GM18873 (cell line): Measurements from ENCODE around the gene ITFG2.

ENCODE experiments used
- ATAC-seq: cut with Tn5 transposase; IDR thresholded peaks from one replicate; pipeline ENCODE4 v1.9.1; 2021; ENCODE audit warnings: mild to moderate bottlenecking, moderate library complexity, moderate number of reproducible peaks; ENCODE audit not compliant: unreplicated experiment, low FRiP score

ITFG2 gene

DNA sequence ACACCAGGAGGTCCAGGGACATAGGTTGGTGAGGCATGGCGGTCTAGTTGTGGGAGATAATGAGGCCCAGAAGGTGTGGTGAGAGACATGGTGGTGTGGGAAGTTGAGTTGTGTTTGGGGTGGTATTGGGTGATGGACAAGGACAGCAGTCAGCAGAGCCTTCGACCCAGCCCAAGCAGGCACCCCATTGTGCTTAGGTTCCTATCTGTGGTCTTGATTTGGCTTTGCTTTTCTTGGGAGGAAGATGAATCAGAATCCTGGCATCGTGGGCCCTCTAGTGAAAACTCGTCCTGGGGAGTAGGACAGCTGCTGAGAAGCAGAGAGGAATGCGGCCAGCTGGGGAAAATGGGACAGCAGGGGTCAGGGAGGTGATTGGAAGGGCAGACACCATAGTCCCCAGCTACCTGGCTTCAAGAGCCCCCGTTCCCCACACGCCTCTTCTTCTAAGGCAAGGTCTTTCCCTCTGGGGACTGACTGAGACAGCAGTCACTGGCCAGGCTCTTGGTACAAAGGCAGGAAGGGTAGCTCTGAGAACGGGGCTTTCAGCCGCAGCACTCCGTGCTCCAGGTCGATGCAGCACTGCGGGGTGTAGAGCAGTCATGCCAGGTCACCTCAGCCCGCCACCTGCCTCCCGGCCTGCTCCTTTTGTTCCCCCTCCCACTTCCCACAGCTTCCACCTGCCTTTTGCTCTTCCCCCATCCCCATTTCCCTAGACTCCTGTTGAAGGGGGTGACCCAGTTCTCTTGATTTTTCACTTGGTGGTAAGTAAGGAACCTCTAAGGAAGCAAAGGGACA lies 14.4 kb downstream of the ITFG2 start:
- ATAC-seq, result no peak

DNA sequence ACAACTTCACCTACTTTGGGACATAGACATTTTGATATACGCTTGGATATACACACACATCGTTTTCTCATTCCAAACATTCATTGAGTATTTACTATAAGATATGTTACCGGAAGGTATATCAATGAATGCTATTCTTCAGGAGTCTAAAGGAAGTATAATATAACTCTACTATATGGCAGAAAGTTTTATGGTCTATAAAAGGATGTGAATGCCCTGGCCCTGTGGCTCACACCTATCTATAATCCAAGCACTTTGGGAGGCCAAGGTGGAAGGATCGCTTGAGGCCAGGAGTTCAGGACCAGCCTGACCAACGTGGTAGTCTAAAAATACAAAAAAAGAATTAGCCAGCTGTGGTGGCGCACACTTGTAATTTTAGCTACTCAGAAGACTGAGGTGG lies 16.8 kb downstream of the ITFG2 start:
- ATAC-seq, result no peak

DNA sequence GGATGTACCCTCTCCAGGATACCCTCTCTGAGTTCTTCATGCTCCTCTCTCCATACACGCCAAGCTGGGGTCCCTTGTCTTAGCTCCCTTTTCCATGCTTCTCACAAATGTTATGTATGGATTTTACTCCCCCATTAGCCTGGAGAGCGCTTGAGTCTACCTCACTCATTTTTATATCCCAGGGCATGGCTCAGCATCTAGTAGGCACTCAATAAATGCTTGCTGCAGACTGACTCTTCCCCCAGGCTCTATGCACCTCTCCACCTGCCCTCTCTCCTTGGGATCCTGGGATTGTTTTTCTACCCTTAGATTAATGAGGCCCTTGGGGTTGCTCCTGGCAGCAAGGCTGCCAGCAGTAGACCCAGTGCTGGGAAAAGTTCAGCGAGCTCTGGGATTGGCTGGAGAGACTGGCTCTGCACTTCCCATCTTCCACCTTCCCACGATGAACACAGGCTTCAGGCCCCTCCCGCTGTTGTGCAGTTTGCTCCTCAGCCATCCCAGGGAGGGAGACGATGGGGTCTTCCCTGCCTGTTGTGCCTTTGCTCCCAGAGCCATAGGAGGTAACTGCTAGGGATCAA lies 20.2 kb downstream of the ITFG2 start:
- no peak for ATAC-seq

DNA sequence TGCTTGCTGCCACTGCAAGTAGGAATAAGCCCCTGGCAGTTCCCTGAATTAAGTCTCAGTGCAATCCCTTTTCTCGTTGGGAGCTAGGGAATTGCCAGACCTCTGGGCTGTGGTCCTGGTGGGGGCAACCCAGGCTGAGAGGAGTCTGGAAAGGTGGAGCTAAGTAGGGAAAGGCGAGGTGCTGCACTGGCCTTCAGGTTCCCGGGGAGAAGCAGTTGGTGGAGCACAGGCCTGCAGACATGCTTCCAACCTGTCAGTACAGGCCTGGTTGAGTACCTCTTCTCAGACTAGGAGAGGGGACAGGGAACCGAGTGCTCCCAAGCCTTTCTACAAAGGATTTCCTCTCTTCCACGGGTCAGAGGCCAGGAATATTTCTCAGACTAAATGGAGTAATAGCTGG lies 20.9 kb downstream of the ITFG2 start:
- no peak for ATAC-seq

DNA sequence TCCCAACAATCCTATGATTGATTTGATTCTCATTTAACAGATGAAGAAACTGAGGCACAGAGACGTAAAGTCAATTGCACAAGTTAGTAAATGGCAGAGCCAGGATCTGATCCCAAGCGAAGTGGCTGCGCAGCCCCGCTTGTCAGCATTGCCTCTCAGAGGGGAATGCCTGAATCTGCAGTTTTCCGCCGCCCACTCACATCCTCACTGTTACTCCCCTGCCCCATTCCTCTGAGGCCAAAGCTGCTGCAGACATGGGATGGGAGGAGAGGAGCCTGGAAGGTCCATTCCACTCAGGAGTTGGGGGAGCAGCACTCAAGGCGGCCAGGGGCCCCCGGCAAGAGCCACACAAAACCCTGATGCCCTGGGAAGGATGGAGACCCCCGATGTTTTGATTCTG lies 21.3 kb downstream of the ITFG2 start:
- ATAC-seq, result no peak

- no peak for ATAC-seq
These were observed 22.4 kb downstream of the ITFG2 start, which contains the start of gene NRIP2 for GRCh38 chr12:2834581-2835491. Gene NRIP2 (minus strand): TSS chr12:2835035. CDS start chr12:2834983, 52 bp downstream.

- ATAC-seq, result no peak
These were observed 23.4 kb downstream of the ITFG2 start for GRCh38 chr12:2835691-2836403.

DNA sequence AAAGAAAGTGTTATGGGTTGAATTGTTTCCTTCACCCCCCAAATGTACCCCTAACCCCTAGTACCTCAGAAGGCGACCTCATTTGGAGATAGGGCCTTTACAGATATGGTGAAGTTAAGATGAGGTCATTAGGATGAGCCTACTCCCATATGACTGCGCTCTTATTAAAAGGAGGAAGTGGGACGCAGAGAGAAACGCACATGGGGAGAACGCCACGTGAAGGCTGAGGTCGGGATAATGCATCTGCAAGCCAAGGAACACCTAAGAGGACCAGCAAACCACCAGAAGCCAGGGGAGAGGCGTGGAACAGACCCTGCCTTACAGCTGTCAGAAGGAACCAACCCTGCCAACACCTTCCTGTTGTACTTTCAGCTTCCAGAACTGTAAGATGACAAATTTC lies 24.1 kb downstream of the ITFG2 start:
- ATAC-seq, result no peak

- ATAC-seq, result no peak
These were observed 28.7 kb downstream of the ITFG2 start for GRCh38 chr12:2841056-2841650.

GRCh38 chr12:2842948-2843347 lies 30.5 kb downstream of the ITFG2 start:
- no peak for ATAC-seq

- no peak for ATAC-seq
These were observed 32.3 kb downstream of the ITFG2 start for GRCh38 chr12:2844786-2845185.

- no peak for ATAC-seq
These were observed 32.8 kb downstream of the ITFG2 start for GRCh38 chr12:2845280-2845679.

- no peak for ATAC-seq
These were observed 39.5 kb downstream of the ITFG2 start for GRCh38 chr12:2851931-2852330.

GRCh38 chr12:2853626-2854025 lies 41.2 kb downstream of the ITFG2 start:
- no peak for ATAC-seq

- ATAC-seq, result no peak
These were observed 42.4 kb downstream of the ITFG2 start for GRCh38 chr12:2854669-2855453.

- ATAC-seq, result no peak
These were observed 43.1 kb downstream of the ITFG2 start for GRCh38 chr12:2855546-2855945.

GRCh38 chr12:2856051-2856450 lies 43.6 kb downstream of the ITFG2 start:
- ATAC-seq, result no peak

DNA sequence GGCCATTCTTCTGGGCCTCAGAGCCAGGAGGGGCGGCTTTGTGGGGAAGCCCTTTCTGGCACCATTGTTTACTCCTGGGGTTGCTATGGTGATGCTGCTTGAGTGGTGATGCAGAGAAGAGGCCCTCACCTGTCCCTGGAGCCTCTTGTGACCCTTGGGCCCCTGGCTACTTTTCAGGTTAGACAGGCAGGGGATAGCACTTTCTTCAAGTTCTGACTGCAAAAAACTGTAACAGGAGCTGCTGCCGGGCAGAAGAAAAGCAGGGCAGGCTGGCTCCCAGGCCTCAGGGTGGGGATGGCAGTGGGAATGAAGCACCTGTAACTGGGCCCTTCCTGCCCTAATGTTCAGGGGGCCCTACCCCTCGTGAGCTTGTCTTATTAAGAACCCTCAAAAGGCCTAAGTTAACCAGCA lies 44.6 kb downstream of the ITFG2 start, which contains the start of gene TEX52:
Gene TEX52, minus strand, starts transcription at position 19 of the 411 bp plus-strand sequence. Its CDS starts 13 bp downstream, at position 6.
- no peak for ATAC-seq

GRCh38 chr12:2857576-2857975 lies 45.1 kb downstream of the ITFG2 start:
- no peak for ATAC-seq
